Activated CD4-positive, alpha-beta T cell treated with anti-CD3 and anti-CD28 coated beads, Interleukin-2, Interleukin-6, amounts not matched to agents 100 ng/mL and 50 ng/mL, durations not matched to agents 16 hours and 8 hours (primary cell): Measurements from ENCODE around the gene SLC7A4.
A peak's percentile ranks its signal among the peaks of the same experiment; 100 is the strongest.

Experiments used
- DNase-seq: peaks from one replicate; pipeline ENCODE4 v3.0.0-alpha.2; 2020

Gene SLC7A4

DNA sequence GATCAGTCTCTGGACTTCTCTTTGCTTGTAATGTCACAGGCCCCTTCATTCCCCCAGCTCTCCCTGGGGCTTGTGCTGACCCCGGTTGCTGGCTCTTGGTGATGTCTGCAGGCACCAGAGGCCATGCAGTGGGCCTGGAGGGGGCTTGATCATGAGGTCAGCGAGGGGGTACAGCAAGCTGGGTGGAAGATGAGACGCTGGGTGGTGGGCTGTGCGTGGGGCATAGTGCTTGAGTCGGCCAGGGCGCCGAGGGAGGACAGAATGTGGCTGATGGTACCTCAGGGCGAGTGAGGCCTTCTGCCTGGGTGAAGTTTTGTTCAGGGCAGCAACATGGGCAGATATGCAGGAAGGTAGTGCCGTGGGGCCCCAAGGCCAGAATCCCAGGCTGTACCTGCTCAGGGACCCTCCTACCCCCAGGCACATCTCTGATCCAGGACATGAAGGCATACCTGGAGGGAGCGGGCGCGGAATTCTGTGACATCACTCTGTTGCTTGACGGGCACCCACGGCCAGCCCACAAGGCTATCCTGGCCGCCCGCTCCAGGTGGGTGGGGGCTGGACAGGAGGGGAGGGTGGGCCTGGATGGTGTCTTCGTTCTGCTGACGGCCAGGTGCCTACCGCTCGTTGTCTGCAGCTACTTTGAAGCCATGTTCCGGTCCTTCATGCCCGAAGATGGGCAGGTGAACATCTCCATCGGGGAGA is 36.9 kb downstream of the SLC7A4 start:
- no peak for DNase-seq

- DNase-seq: no peak
Measured at GRCh38 chr22:20994902-20995241, 37.5 kb downstream of the SLC7A4 start.

DNA sequence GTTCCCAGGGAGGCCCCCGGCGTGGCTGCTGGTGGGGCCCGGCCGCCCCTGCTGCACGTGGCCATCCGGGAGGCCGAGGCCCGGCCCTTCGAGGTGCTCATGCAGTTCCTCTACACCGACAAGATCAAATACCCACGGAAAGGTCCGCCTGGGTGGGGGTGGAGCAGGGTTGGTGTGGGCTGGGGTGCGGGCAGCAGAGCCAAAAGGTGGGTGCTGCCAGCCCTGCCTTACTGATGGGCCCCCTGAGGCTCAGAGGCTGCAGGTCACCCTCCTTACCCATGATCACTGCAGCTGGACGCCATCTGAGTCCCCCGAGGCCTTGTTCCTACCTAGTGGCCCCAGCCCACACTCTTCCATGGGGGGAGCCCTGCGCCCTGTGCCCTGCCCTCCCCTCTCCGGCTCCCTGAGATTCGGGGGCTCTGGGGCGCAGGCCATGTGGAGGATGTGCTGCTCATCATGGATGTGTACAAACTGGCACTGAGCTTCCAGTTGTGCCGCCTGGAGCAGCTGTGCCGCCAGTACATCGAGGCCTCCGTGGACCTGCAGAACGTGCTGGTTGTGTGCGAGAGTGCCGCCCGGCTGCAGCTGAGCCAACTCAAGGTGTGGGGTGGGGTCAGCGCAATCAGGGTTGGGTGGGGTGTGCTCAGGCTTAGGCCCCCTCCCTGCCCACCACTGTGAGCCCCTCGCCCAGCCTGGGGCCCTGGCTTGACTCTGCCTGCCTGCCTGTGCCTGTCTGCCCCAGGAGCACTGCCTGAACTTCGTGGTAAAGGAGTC is 38.0 kb downstream of the SLC7A4 start:
- DNase-seq: no peak

DNA sequence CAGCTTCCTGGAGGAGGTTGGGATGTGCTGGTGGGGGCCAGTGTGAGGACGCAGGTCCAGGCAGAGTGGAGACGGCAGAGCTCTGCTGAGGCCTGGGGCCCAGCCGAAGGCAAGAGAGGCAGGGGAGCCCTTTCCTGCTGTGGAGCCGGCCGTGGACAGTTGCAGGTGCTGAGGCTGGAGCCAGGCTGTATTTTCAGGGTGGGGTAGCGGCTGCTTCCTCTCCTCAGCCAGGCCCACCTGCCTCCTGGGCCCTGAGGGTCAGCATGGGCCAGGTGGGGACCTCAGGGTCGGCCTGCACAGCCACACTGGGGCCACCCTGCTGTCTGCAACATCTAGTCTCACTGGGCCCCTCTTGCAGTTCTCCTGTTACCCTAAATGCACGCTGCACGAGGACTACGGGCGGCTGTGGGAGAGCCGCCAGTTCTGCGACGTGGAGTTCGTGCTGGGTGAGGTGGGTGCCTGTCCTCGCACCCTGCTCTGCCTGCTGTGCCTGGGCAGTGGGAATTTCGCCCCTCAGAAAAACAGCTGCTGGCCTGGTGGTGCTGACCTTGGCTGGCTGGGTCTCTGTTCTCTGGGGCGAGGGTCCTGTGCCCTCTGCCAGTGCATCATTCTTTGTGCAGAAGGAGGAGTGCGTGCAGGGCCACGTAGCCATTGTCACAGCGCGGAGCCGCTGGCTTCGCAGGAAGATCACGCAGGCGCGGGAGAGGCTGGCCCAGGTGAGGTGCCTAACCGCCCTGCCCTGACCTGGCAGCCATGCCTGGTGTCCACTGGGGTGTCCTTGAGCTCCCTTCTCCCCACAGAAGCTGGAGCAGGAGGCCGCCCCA is 38.8 kb downstream of the SLC7A4 start:
- DNase-seq: no peak

- no peak for DNase-seq
Measured at GRCh38 chr22:20992456-20993303, 39.7 kb downstream of the SLC7A4 start.

DNA sequence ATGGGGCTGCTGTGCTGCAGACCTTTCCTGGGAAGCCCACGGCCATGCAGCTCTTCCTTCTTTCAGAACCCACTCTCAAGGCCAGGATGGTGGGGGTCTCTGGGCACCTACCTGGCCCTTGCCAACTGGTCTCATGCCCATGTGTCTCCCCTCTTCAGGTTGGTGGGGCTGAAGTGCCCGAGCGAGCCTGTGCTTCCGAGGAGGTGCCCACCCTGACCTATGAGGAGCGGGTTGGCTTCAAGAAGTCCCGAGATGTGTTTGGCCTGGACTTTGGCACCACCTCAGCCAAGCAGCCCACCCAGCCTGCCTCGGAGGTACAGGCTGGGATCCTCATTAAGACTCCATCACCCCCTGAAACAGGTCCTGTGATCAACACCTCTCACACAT is 40.3 kb downstream of the SLC7A4 start:
- no peak for DNase-seq

GRCh38 chr22:20991252-20992055 is 40.9 kb downstream of the SLC7A4 start:
- DNase-seq: no peak

DNA sequence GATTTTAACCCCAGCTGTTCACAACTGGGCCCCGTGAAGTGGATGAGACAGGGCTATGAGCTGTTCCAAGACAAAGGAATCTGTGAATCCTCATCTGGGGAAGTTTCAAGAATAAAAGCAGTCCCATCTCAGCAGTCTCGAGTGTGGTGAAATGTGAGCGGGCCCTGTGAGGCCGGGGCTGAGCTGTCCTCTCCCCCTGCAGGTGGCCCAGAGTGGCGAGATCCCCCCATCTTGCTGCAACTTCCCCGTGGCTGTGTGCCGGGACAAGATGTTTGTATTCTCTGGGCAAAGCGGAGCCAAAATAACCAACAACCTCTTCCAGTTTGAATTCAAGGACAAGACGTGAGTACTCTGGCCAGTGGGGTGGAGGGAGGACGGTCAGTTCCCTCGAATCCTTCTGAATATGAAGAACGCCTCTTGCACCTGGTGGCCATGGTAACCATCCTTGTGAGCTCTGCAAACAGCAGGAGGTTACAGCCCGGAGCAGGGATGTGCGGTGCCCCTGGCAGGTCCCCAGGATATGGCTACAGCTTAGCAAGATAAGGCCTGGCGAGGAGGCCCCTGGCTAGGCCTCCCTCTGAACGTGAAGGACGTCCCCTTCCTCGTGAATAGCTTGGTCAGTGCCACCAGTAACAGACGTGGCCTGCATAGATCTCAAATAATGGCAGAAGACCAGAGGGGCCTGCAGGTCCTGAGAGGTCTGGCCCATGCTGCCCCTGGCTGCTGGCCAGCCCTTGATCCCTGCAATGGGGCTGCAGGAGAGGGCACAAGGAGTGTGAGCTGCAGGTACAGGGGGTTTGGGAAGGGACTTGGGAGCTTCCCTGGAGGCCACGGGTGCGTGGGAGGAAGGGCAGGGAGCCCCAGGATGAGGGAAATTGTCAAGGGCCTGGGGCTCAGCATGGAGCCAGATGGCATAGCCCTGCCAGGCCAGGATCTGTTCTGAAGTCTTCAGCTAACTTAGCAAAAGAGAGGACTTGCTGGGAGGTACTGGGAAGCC is 41.9 kb downstream of the SLC7A4 start:
- no peak for DNase-seq

GRCh38 chr22:20989323-20990138 is 42.8 kb downstream of the SLC7A4 start:
- no peak for DNase-seq

DNA sequence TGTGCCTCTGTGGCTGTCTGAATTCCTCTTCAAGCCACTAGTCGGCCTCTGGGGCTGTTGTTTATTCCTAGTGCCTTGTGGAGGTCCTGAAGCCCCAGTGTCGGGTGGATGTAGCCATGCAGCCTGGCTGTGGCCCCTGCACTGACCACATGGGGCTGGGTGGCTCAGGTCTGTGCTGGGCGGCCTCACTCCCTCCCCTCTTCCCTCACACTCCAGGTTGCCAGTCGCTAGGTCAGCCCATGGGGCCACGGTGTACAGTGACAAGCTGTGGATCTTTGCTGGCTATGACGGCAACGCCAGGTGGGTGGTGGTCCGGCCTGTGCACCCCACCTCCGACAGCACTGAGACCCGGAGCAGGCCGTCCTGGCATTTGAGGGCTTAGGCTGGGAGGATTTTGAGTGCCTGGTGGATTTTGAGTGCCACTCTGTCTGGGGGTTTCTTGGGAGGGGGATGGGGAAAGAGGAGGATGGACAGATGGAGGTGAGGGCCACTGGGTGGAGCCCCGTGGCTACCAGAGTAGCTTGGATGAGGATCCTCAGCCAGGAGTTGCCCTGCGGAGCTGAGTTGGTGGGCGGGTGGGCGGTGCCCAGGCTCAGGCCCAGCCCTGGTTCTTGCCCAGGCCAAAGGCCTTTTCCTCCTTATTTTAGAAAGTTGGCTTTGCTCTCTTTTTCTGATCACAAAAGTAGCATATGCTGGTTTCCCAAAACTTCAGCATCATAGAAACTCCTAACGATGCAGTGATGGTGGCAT is 43.6 kb downstream of the SLC7A4 start:
- DNase-seq: no peak

- no peak for DNase-seq
Measured at GRCh38 chr22:20987375-20987774, 45.0 kb downstream of the SLC7A4 start.

DNA sequence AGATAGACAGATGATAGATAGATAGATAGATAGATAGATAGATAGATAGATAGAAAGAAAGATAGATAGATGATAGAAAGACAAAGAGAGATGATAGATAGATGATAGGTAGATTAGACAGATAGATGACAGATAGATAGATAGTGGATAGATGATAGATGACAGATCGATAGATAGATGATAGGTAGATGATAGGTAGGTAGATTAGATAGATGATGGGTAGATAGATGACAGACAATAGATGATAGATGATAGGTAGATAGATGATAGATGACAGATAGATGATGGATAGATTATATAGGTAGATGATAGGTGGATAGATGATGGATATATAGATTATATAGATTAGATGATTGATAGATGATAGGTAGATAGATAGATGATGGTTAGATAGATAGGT is 46.0 kb downstream of the SLC7A4 start:
- DNase-seq: no peak

- DNase-seq: no peak
Measured at GRCh38 chr22:20985720-20986119, 46.6 kb downstream of the SLC7A4 start.

DNA sequence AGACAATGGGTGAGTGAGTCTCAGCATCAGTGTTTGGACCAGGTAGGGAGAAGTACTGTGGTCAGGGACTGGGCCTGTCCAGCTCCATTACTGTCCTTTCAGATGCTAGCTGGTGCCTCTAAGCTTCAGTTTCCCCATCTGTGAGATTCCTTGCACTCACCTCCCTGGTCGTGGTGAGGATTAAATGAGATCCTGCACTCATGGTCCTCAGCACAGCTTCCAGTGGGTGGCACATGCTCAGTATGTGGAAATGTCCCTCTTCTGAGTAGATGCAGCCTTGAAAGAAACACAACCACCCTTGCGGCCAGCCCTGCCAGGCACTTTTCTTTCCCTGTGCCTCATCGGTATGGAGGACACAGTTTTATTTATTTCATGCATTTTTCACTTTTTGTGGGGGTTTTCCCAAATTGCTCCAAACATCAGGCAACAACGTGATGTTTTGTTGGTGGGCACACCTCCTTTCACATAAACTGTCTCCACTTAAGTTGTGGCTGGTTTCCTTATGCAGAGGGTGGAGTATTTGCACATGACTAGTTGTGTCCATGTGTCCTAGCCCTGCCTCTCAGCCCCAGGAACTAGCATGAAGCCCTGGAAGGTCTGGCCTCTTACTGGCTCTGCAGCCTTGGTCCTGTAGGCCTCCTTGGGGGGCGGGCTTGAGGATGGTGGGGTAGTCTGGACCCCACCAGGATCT is 49.1 kb downstream of the SLC7A4 start:
- DNase-seq: no peak

- DNase-seq: no peak
Measured at GRCh38 chr22:20982563-20982882, 49.8 kb downstream of the SLC7A4 start.

GRCh38 chr22:20981787-20982562 is 50.4 kb downstream of the SLC7A4 start, which contains the start of gene LZTR1:
Gene LZTR1, plus strand, starts transcription at chr22:20982297. Its CDS starts 75 bp downstream, at chr22:20982372.
- peak; percentile 82 for DNase-seq

GRCh38 chr22:20980938-20981722 is 51.2 kb downstream of the SLC7A4 start:
- no peak for DNase-seq
